ENCODE results near the gene THRAP3.

The THRAP3 gene

GRCh38 chr1:36323636-36324352 lies 99.6 kb downstream of the THRAP3 start, which contains the start of gene EVA1B:
EVA1B (minus strand) TSS chr1:36323645; CDS start chr1:36323037, 608 bp downstream.
- DNase-seq (ENCODE audit: low read depth): no peak

GRCh38 chr1:36324353-36324703 lies 100.1 kb downstream of the THRAP3 start:
- DNase-seq (ENCODE audit: low read depth): no peak

- DNase-seq (ENCODE audit: low read depth): no peak
Measured at GRCh38 chr1:36326499-36326898, 102.3 kb downstream of the THRAP3 start.

- DNase-seq (ENCODE audit: low read depth): no peak
Measured at GRCh38 chr1:36327421-36328087, 103.3 kb downstream of the THRAP3 start.

- DNase-seq (ENCODE audit: low read depth): no peak
Measured at GRCh38 chr1:36328088-36328480, 103.8 kb downstream of the THRAP3 start.

GRCh38 chr1:36328713-36329112 lies 104.5 kb downstream of the THRAP3 start:
- DNase-seq (ENCODE audit: low read depth): no peak

- DNase-seq (ENCODE audit: low read depth): no peak
Measured at GRCh38 chr1:36329817-36330216, 105.6 kb downstream of the THRAP3 start.

- DNase-seq (ENCODE audit: low read depth): no peak
Measured at GRCh38 chr1:36330940-36331339, 106.7 kb downstream of the THRAP3 start.

- DNase-seq (ENCODE audit: low read depth): no peak
Measured at GRCh38 chr1:36337830-36338229, 113.6 kb downstream of the THRAP3 start.

GRCh38 chr1:36339215-36339614 lies 115.0 kb downstream of the THRAP3 start:
- no peak for DNase-seq (ENCODE audit: low read depth)

GRCh38 chr1:36339615-36340014 lies 115.4 kb downstream of the THRAP3 start:
- no peak for DNase-seq (ENCODE audit: low read depth)

GRCh38 chr1:36341626-36342320 lies 117.5 kb downstream of the THRAP3 start:
- DNase-seq (ENCODE audit: low read depth): no peak

GRCh38 chr1:36342426-36343185 lies 118.4 kb downstream of the THRAP3 start:
- DNase-seq (ENCODE audit: low read depth): peak; percentile 62

GRCh38 chr1:36343651-36344394 lies 119.6 kb downstream of the THRAP3 start:
- DNase-seq (ENCODE audit: low read depth): no peak

- no peak for DNase-seq (ENCODE audit: low read depth)
Measured at GRCh38 chr1:36344395-36344680, 120.1 kb downstream of the THRAP3 start.

- no peak for DNase-seq (ENCODE audit: low read depth)
Measured at GRCh38 chr1:36345353-36345752, 121.1 kb downstream of the THRAP3 start.

GRCh38 chr1:36346741-36347370 lies 122.6 kb downstream of the THRAP3 start:
- DNase-seq (ENCODE audit: low read depth): no peak

GRCh38 chr1:36349241-36349671 lies 125.0 kb downstream of the THRAP3 start:
- no peak for DNase-seq (ENCODE audit: low read depth)

- DNase-seq (ENCODE audit: low read depth): no peak
Measured at GRCh38 chr1:36349839-36350238, 125.6 kb downstream of the THRAP3 start.

GRCh38 chr1:36350659-36351226 lies 126.5 kb downstream of the THRAP3 start:
- peak; percentile 27 for DNase-seq (ENCODE audit: low read depth)

Data from activated T-cell treated with anti-CD3 and anti-CD28 coated beads for 1 hour (primary cell).